ENCODE measurements around the gene KLHL17. TPM values are rescaled to one million over a fixed set of nuclear protein-coding genes. Genes with fewer than 3 reads are reported as not detected.

KLHL17 gene
- total and polyA plus RNA-seq, 9 of the 15 experiments (the other 6 are each of a cell fraction or from before 2014, with no cell fraction given), result 0.14 to 84.8 (median 13.0) TPM

- ATAC-seq (peak; percentile 29), FAIRE-seq (no peak), DNase-seq (ENCODE audit: extremely low read depth in 1 of 4, low spot score in 3 of 4) (no peak)
- Histone ChIP-seq H3K9me1 (ENCODE audit: control insufficient read depth, insufficient read depth, low read length) (no peaks in the 10 kb centered on the region), H3K36me3 (ENCODE audit: control insufficient read depth, insufficient read depth, low read length) (no peaks in the 10 kb centered on the region), H3K4me2 (ENCODE audit: insufficient read depth, low read length) (no peak overlapping the region; the same call in 1 of the 2 replicates), H4K20me1 (replicated peaks; ENCODE audit: control insufficient read depth, insufficient read depth, low read length) (peaks cover 13% of the 10 kb centered on the region), H3K4me3 (no peak overlapping the region), H3K4me1 (replicated peaks in 1 of 2; ENCODE audit: control insufficient read depth in 2 of 2, insufficient read depth in 2 of 2, low read length in 2 of 2) (peaks cover 0 to 69% of the 10 kb centered on the region in 2 experiments; a peak in 3 of 5 replicates), H3K9ac (ENCODE audit: insufficient read depth in 1 of 2, low read depth in 2 of 2, low read length in 2 of 2) (peak overlapping the region in 1 of 2 experiments; percentile 45; a peak in 1 of 4 replicates), H3K27me3 (ENCODE audit: control insufficient read depth in 2 of 2, insufficient read depth in 2 of 2, low read length in 2 of 2) (peaks cover 39 to 65% of the 10 kb centered on the region in 2 experiments; a peak in 4 of 5 replicates), H3K9me3 (replicated peaks; ENCODE audit: control insufficient read depth, insufficient read depth, low read depth, low read length) (no peaks in the 10 kb centered on the region), H3K79me2 (ENCODE audit: control insufficient read depth, insufficient read depth, low read length) (no peaks in the 10 kb centered on the region), H3K27ac (ENCODE audit: extremely low read depth, low read depth, low read length) (no peak overlapping the region), H2AFZ (ENCODE audit: low read depth, low read length) (no peak overlapping the region)
- 13% methylated on average over 35 of the region's 35 CpGs for WGBS (ENCODE audit: insufficient coverage, low coverage, missing lambda C conversion rate)
- in situ Hi-C loops (cut with MboI) (loop anchor here (10.0 kb wide), 1 partner anchor 84 kb away; no protein-coding TSS in a partner anchor), intact Hi-C loops (cut with micrococcal nuclease) (loop anchor here (10.0 kb wide), 1 partner anchor 314 kb away; no protein-coding TSS in a partner anchor)
- CTCF ChIA-PET (ENCODE audit: low intra/inter-chr PET ratio), result no interaction called here
- POLR2A ChIA-PET, result interaction anchor here (0.6 to 1.5 kb wide), 6 partner anchors 12 to 343 kb away, joined by 3 to 7 read pairs (median 4); partner anchors contain the start of gene HES4
- BruUV-seq (replicated peaks), result no TSS peak
- TF ChIP-seq TAF1 (IDR thresholded peaks at IDR 0.05; ENCODE audit: control insufficient read depth, extremely low read depth, insufficient read depth, low read length, severe bottlenecking) (no peak), ZNF23 (CRISPR knock-in tag; IDR thresholded peaks at IDR 0.05) (no peak), NFRKB (IDR thresholded peaks at IDR 0.05; ENCODE audit: low read depth) (no peak), BHLHE40 (IDR thresholded peaks at IDR 0.05; ENCODE audit: low read length) (peak; percentile 30; the same call in 1 of the 2 replicates), C11orf30 (IDR thresholded peaks at IDR 0.05; ENCODE audit: low read depth) (no peak), FIP1L1 (IDR thresholded peaks at IDR 0.05; ENCODE audit: low read depth, low read length, poor library complexity, severe bottlenecking) (peak; percentile 46), PHF8 (IDR thresholded peaks at IDR 0.05; ENCODE audit: borderline replicate concordance, low read length) (peak; percentile 24; the same call in 1 of the 2 replicates), UBTF (IDR thresholded peaks at IDR 0.05; ENCODE audit: borderline replicate concordance in 1 of 2, low read depth in 2 of 2, low read length in 2 of 2) (peak; percentile 32 to 68; a peak in 1 of 4 replicates), ZNF316 (IDR thresholded peaks at IDR 0.05) (peak; percentile 28; the same call in 1 of the 2 replicates)
These were observed 20.4 kb downstream of the KLHL17 start for GRCh38 chr1:980602-981395.
